Fibroblast of villous mesenchyme (primary cell): Measurements from ENCODE around the gene ASIC2. TPM values are rescaled to one million over a fixed set of nuclear protein-coding genes. Genes with fewer than 3 reads are reported as not detected.
A peak's percentile ranks its signal among the peaks of the same experiment; 100 is the strongest.

Source experiments
- DNase-seq: peaks from one replicate; pipeline ENCODE4 v3.0.0-alpha.2; 2010; ENCODE audit warnings: low read depth
- H3K4me3 ChIP-seq: 2 replicates; pipeline ENCODE4 v1.5.1; 2011; ENCODE audit warnings: low read depth, mild to moderate bottlenecking, low read length
- total RNA-seq: library from RNA; depleted of rRNA; stranded (reverse); fragments of >200 nt; gene quantifications from 2 replicates; pipeline ENCODE4 v1.2.3, GENCODE V29; 2012
- TF ChIP-seq, protein P1 (sequence below): IDR thresholded peaks from 2 replicates; pipeline ENCODE4 v1.5.1; 2012; ENCODE audit warnings: low read depth, mild to moderate bottlenecking, low read length; ENCODE audit not compliant: insufficient read depth

The ASIC2 gene
- total RNA-seq, 1 donor = not detected

DNA sequence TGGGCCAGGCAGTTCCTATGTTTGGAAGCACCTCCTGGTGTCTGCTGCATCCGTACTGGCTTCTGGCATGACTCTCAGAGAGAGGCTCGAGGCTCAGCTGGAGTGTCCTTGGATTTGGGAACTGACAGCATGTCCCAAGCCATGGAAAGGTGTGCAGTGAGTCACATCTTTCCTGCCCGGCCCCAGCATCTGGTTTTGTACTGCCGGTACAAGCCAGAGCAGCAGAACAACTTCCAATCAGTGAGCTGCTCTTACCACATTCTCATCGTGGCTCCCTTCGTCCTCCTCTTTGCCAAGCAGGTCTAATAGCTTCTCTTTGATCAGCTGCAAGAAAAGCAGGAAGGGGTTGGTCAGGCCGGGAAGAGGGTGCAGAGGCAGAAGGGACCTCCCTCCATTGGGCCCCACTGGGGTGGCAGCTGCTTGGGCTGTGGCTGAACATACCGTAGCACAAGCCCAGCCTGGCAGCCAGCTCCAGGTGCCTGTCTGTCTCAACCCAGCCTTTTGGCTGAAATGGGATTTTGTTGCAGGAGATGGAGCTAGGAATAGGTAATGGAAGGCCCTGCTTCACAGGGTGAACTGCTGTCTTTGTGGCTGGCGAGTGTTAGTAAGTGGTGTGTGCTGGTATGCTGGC, 277.3 kb downstream of the ASIC2 start:
- DNase-seq = no peak
- no peak overlapping the region for H3K4me3 ChIP-seq
- TF ChIP-seq, protein P1, sequence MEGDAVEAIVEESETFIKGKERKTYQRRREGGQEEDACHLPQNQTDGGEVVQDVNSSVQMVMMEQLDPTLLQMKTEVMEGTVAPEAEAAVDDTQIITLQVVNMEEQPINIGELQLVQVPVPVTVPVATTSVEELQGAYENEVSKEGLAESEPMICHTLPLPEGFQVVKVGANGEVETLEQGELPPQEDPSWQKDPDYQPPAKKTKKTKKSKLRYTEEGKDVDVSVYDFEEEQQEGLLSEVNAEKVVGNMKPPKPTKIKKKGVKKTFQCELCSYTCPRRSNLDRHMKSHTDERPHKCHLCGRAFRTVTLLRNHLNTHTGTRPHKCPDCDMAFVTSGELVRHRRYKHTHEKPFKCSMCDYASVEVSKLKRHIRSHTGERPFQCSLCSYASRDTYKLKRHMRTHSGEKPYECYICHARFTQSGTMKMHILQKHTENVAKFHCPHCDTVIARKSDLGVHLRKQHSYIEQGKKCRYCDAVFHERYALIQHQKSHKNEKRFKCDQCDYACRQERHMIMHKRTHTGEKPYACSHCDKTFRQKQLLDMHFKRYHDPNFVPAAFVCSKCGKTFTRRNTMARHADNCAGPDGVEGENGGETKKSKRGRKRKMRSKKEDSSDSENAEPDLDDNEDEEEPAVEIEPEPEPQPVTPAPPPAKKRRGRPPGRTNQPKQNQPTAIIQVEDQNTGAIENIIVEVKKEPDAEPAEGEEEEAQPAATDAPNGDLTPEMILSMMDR = no peak

DNA sequence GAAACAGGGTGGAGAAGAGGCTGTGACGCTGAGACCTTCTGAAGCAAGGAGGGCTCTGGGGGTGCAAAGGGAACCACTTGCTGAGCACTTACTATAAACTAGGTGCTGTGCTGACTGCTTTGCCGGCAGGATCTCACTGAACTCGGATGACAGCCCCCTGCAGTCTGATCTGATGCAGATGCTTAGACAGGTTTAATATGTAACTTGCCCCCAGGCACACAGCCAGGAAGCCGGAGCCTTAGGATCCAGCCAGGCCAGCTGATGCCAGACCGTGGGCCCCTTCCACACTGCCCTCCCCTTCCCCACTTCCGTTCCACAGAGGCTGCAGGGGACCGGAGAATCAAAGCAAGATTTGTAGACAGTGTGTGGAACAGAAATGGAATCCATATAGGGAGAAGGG, 278.3 kb downstream of the ASIC2 start:
- no peak overlapping the region for H3K4me3 ChIP-seq
- peak; percentile 49 for DNase-seq
- TF ChIP-seq, protein P1 = no peak

DNA sequence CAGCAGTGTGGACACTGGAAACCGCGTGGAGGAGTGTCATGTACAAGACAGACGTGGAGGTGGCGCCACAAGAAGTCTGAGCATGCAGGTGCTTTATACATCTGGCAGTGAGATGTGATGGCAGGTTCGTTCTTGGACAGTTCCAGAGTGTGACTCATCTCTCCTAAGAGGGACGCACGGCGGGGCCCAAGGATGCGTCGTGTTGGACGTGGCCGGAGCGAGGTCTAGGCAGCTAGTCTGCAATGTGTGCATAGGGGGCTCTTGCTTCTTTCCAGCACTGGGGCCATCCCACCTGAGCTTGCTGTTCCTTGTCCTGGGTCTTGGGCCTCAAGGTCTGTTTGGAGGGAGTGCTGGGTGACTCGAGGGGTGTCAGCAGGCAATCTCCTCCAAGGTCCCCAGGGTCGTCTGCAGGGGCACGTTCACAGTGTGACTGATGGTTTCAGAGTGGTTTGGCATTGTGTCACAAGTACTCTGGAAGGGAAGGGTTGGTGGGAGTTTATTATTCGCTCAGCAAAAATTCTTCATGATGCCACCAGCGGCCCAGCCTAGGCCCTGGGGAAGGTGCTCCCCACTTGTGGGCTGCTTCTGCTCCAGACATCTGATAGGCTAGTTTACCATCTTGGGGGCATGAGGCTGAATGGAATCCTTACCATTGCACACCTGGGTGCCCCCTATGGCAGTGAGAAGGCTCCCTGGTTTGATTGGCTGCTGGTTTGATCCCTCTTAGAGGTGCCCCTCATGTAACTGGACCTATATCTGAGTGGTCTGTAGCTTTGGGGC, 279.3 kb downstream of the ASIC2 start:
- no peak for DNase-seq
- H3K4me3 ChIP-seq = no peak overlapping the region
- TF ChIP-seq, protein P1 = no peak

DNA sequence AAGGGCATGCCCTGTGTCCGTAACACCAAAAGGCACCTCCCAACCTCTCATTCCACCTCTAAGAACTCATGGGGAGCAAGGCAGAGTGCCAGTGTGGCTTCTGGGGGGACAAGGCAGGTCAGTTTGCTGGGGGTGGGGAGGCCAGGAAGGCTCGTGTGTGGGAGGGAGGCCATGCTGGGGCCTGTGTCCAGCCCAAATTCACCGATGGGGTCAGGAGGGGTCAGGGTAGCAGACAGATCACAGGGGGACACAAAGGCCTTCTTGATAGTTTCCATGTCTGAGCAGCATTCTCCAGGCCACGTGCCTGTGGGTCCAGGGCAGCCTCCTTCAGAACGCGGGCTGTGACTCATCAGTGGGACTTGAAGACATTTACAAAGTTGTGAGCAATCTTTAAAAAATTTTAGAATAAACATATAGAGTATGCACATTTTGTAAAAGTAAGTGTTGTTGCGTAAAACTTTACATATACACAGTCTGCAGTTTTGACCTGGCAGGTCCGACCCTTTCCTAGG, 280.5 kb downstream of the ASIC2 start:
- DNase-seq = peak; percentile 97
- H3K4me3 ChIP-seq = no peak overlapping the region
- TF ChIP-seq, protein P1 = no peak

DNA sequence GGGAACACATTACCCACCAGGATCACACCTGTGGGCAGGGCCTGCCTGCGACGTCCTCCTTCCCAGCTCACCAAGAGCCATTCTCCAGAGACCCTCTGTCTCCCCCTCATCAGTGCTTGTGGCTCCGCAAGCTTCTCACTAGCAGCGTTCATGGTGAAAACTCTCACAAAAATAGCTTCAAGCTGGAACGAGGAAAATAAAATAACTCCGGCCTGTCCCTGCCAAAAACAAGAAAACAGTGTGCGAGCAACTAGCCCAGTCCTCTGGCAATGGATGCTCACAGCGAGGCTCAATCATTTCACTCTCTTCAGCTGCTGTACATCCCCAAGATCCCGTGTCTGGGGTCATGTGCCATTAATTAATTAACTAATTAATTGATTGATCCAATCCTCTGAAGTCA, 283.5 kb downstream of the ASIC2 start:
- H3K4me3 ChIP-seq = no peak overlapping the region
- no peak for DNase-seq
- TF ChIP-seq, protein P1 = no peak

DNA sequence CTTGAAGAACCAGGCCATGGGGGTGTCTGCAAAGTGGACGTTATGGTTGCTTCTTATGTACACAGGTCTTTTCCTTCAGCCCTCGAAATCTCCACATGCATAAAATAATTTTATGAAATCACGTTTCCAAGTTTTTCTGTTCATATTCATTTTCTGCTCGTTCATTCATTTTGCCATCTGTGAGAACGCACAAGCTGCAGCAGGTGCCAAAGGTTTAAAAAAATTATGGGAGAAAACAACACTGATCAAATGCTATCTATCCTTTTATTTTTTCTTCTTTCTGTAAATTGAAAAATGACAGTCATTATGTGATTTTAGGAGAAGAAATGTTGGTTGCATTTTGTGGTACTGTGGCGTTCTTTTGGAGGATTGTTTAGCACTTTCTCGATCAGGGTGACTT, 285.9 kb downstream of the ASIC2 start:
- TF ChIP-seq, protein P1 = no peak
- H3K4me3 ChIP-seq = no peak overlapping the region
- no peak for DNase-seq

DNA sequence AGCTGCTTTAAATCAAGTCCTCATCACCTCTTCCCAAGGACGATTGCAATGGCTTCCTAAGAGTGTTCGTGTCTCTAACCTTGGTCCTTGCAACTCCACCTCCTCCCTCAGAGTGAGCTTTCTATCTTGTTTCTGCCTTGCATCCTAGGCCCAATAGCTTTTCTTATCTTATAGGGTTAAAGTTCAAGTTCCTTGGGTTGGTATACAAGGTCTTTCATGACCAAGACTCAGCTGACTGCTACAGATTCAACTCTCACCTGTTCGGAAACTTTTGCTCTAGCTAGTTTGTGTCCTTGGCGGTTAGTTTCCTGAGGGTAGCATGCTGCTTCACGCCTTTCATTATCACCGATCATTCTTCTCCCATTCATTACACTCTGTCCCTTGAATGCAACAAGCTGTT, 290.8 kb downstream of the ASIC2 start:
- no peak overlapping the region for H3K4me3 ChIP-seq
- DNase-seq = no peak
- TF ChIP-seq, protein P1 = no peak
